HG03558 (cell line): ENCODE measurements around the gene NCAM1.

Experiments
- ATAC-seq: cut with Tn5 transposase; IDR thresholded peaks from one replicate; pipeline ENCODE4 v1.9.1; 2021; ENCODE audit warnings: moderate number of reproducible peaks; ENCODE audit not compliant: unreplicated experiment; ENCODE audit errors: extremely low read depth

The NCAM1 gene

GRCh38 chr11:113192121-113192925, 231.1 kb downstream of the NCAM1 start:
- no peak for ATAC-seq

GRCh38 chr11:113193016-113193415, 231.8 kb downstream of the NCAM1 start:
- no peak for ATAC-seq

GRCh38 chr11:113193946-113194345, 232.7 kb downstream of the NCAM1 start:
- ATAC-seq: no peak

- ATAC-seq: no peak
These were observed 234.5 kb downstream of the NCAM1 start for GRCh38 chr11:113195728-113196127.

- no peak for ATAC-seq
These were observed 236.2 kb downstream of the NCAM1 start for GRCh38 chr11:113197446-113197845.

- no peak for ATAC-seq
These were observed 237.9 kb downstream of the NCAM1 start for GRCh38 chr11:113198972-113199661.

GRCh38 chr11:113199866-113200265, 238.6 kb downstream of the NCAM1 start:
- ATAC-seq: no peak

GRCh38 chr11:113201054-113201818, 240.0 kb downstream of the NCAM1 start:
- ATAC-seq: no peak

GRCh38 chr11:113202431-113202830, 241.2 kb downstream of the NCAM1 start:
- ATAC-seq: no peak

GRCh38 chr11:113203141-113203753, 242.0 kb downstream of the NCAM1 start:
- ATAC-seq: no peak

GRCh38 chr11:113204280-113204679, 243.1 kb downstream of the NCAM1 start:
- ATAC-seq: no peak

GRCh38 chr11:113213549-113213948, 252.3 kb downstream of the NCAM1 start:
- no peak for ATAC-seq

- no peak for ATAC-seq
These were observed 261.0 kb downstream of the NCAM1 start for GRCh38 chr11:113222241-113222640.

GRCh38 chr11:113234888-113235287, 273.7 kb downstream of the NCAM1 start:
- ATAC-seq: no peak

- ATAC-seq: no peak
These were observed 276.0 kb downstream of the NCAM1 start for GRCh38 chr11:113237261-113237660.

- ATAC-seq: no peak
These were observed 277.5 kb downstream of the NCAM1 start for GRCh38 chr11:113238721-113239120.

- no peak for ATAC-seq
These were observed 279.2 kb downstream of the NCAM1 start for GRCh38 chr11:113240389-113240788.

GRCh38 chr11:113240790-113241635, 279.8 kb downstream of the NCAM1 start:
- no peak for ATAC-seq

- ATAC-seq: no peak
These were observed 280.4 kb downstream of the NCAM1 start for GRCh38 chr11:113241636-113242054.

- no peak for ATAC-seq
These were observed 280.8 kb downstream of the NCAM1 start for GRCh38 chr11:113242060-113242459.
